Endodermal cell (in vitro differentiated cells): ENCODE measurements around the gene SBDS. TPM values are rescaled to one million over a fixed set of nuclear protein-coding genes. Genes with fewer than 3 reads are reported as not detected.
"Not testable (repeated sequence)": the region's sequence is repeated elsewhere in the genome, so short reads cannot be mapped to it uniquely, and the experiment has no call there.

Experiments used
- DNase-seq: peaks from one replicate; pipeline ENCODE4 v3.0.0-alpha.2; 2017
- H3K27ac ChIP-seq: 2 replicates; pipeline ENCODE4 v1.5.1; 2013; ENCODE audit warnings: mild to moderate bottlenecking, low read depth, low read length, moderate library complexity
- H3K27me3 ChIP-seq: 2 replicates; pipeline ENCODE4 v1.6.1; 2013; ENCODE audit warnings: mild to moderate bottlenecking, low read length, moderate library complexity; ENCODE audit not compliant: insufficient read depth, control insufficient read depth, poor library complexity, severe bottlenecking
- H3K36me3 ChIP-seq: 2 replicates; pipeline ENCODE4 v1.7.0; 2013; ENCODE audit warnings: mild to moderate bottlenecking, low read length, moderate library complexity; ENCODE audit not compliant: control insufficient read depth, insufficient read depth
- H3K4me1 ChIP-seq: one replicate; pipeline ENCODE4 v1.7.0; 2013; ENCODE audit warnings: low read length; ENCODE audit not compliant: control insufficient read depth, insufficient read depth
- H3K4me3 ChIP-seq: 2 replicates; pipeline ENCODE4 v1.5.1; 2013; ENCODE audit warnings: mild to moderate bottlenecking, low read length, moderate library complexity
- H3K9ac ChIP-seq: 2 replicates; pipeline ENCODE4 v1.6.1; 2013; ENCODE audit warnings: mild to moderate bottlenecking, low read length, moderate library complexity; ENCODE audit not compliant: poor library complexity, severe bottlenecking; ENCODE audit errors: extremely low read depth
- H3K9me3 ChIP-seq: 2 replicates; pipeline ENCODE4 v1.6.1; 2013; ENCODE audit warnings: mild to moderate bottlenecking, low read length, moderate library complexity; ENCODE audit not compliant: control insufficient read depth
- H3K27ac Mint-ChIP-seq: 2 replicates; pipeline ENCODE4 v1.8.0; 2020; ENCODE audit warnings: mixed read lengths
- H3K27me3 Mint-ChIP-seq: 2 replicates; pipeline ENCODE4 v1.8.0; 2021; ENCODE audit warnings: mild to moderate bottlenecking, mixed read lengths; ENCODE audit not compliant: insufficient read depth
- H3K36me3 Mint-ChIP-seq: 2 replicates; pipeline ENCODE4 v1.8.0; 2020; ENCODE audit warnings: low read depth, mixed read lengths
- H3K4me1 Mint-ChIP-seq: 2 replicates; pipeline ENCODE4 v1.8.0; 2020; ENCODE audit warnings: mixed read lengths
- H3K4me3 Mint-ChIP-seq: 2 replicates; pipeline ENCODE4 v1.8.0; 2020; ENCODE audit warnings: mild to moderate bottlenecking, moderate library complexity, mixed read lengths
- H3K9me3 Mint-ChIP-seq: 2 replicates; pipeline ENCODE4 v1.8.0; 2020; ENCODE audit warnings: mild to moderate bottlenecking, mixed read lengths
- CTCF ChIP-seq: fragments of 200-600 bp; sonication (generic); conservative IDR thresholded peaks from 2 replicates; pipeline ENCODE4 v1.5.0; 2021; ENCODE audit warnings: antibody characterized with exemption, mild to moderate bottlenecking
- WGBS, 2 experiments: methylation state at CpG; one replicate each; pipeline versions ENCODE4 v1.1.5 to v1.1.7; 2013; ENCODE audit warnings: missing lambda C conversion rate in 2 of 2, mixed read lengths in 1 of 2; ENCODE audit not compliant: insufficient coverage in 1 of 2, insufficient read length in 1 of 2; 5-methylcytosine and 5-hydroxymethylcytosine counted together
- total RNA-seq, 2 donors: library from RNA; stranded (reverse); fragmentation: NEBNext Ultra II Directional in 1 of 2; extraction: Animal tissue kit (Norgen Biotek cat#: 25700) in 1 of 2; gene quantifications; 2 replicates in 1 of 2; 3 replicates in 1 of 2; pipeline ENCODE4 v1.2.1, GENCODE V29; 2021

The SBDS gene
- total RNA-seq, 2 donors from 2014 or later, result 22.6 to 28.5 TPM

GRCh38 chr7:66970310-66970709 lies 25.1 kb downstream of the SBDS start:
- 83 to 84% methylated on average over 2 to 5 of the region's 5 CpGs for WGBS, 2 experiments

GRCh38 chr7:66969001-66969400 lies 26.4 kb downstream of the SBDS start:
- H3K4me1 Mint-ChIP-seq, result not testable (repeated sequence)
- peaks cover 17% of the 10 kb centered on the region for H3K9me3 Mint-ChIP-seq
- 94 to 95% methylated on average over 5 of the region's 5 CpGs for WGBS, 2 experiments

More at GRCh38 chr7:66970310-66970709, 25.1 kb downstream of the SBDS start:
- Histone ChIP-seq H3K9ac (no peak overlapping the region), H3K9me3 (peaks cover 6% of the 10 kb centered on the region), H3K27ac (no peak overlapping the region), H3K4me1 (peaks cover 2% of the 10 kb centered on the region), H3K4me3 (no peak overlapping the region), H3K27me3 (no peaks in the 10 kb centered on the region), H3K36me3 (no peaks in the 10 kb centered on the region)
- peaks cover 2% of the 10 kb centered on the region for H3K27me3 Mint-ChIP-seq
- H3K36me3 Mint-ChIP-seq, result no peaks in the 10 kb centered on the region
- H3K27ac Mint-ChIP-seq, result peak overlapping the region; percentile 30
- peaks cover 9% of the 10 kb centered on the region for H3K9me3 Mint-ChIP-seq
- H3K4me1 Mint-ChIP-seq, result no peaks in the 10 kb centered on the region
- no peak overlapping the region for H3K4me3 Mint-ChIP-seq
- TF ChIP-seq CTCF, result no peak
- peak; percentile 61 for DNase-seq

GRCh38 chr7:66967029-66967428 lies 28.4 kb downstream of the SBDS start:
- Histone ChIP-seq H3K27me3 (no peaks in the 10 kb centered on the region), H3K9ac (no peak overlapping the region), H3K27ac (no peak overlapping the region), H3K9me3 (peaks cover 6% of the 10 kb centered on the region), H3K36me3 (peaks cover 4% of the 10 kb centered on the region), H3K4me1 (peaks cover 2% of the 10 kb centered on the region), H3K4me3 (no peak overlapping the region)
- Mint-ChIP-seq H3K27ac (no peak overlapping the region), H3K36me3 (peaks cover 9% of the 10 kb centered on the region), H3K27me3 (no peaks in the 10 kb centered on the region), H3K4me1 (no peaks in the 10 kb centered on the region), H3K4me3 (no peak overlapping the region), H3K9me3 (peaks cover 17% of the 10 kb centered on the region)
- no peak for DNase-seq
- no peak for TF ChIP-seq CTCF
- 91 to 92% methylated on average over 4 to 6 of the region's 6 CpGs for WGBS, 2 experiments

More at GRCh38 chr7:66969001-66969400, 26.4 kb downstream of the SBDS start:
- H3K4me1 ChIP-seq, DNase-seq, H3K27ac ChIP-seq, H3K36me3 ChIP-seq, H3K9me3 ChIP-seq, H3K27me3 Mint-ChIP-seq, H3K4me3 ChIP-seq, H3K36me3 Mint-ChIP-seq, H3K27ac Mint-ChIP-seq, H3K4me3 Mint-ChIP-seq, H3K27me3 ChIP-seq, H3K9ac ChIP-seq: not testable (repeated sequence)

GRCh38 chr7:66964411-66964810 lies 31.0 kb downstream of the SBDS start:
- Mint-ChIP-seq H3K4me3 (no peak overlapping the region), H3K36me3 (peaks cover 22% of the 10 kb centered on the region), H3K27ac (no peak overlapping the region)

More at GRCh38 chr7:66964411-66964810, 31.0 kb downstream of the SBDS start:
- TF ChIP-seq CTCF, result no peak
- H3K4me1 ChIP-seq, result no peaks in the 10 kb centered on the region
- H3K36me3 ChIP-seq, result peaks cover 4% of the 10 kb centered on the region
- no peak overlapping the region for H3K4me3 ChIP-seq
- Mint-ChIP-seq H3K4me1 (no peaks in the 10 kb centered on the region), H3K9me3 (peaks cover 17% of the 10 kb centered on the region), H3K27me3 (no peaks in the 10 kb centered on the region)
- no peak overlapping the region for H3K9ac ChIP-seq
- peaks cover 6% of the 10 kb centered on the region for H3K9me3 ChIP-seq
- H3K27me3 ChIP-seq, result no peaks in the 10 kb centered on the region
- WGBS, 2 experiments, result 94 to 100% methylated on average over 2 to 4 of the region's 4 CpGs
- DNase-seq, result no peak
- no peak overlapping the region for H3K27ac ChIP-seq
